GM18951 (cell line): ENCODE data around the gene RPL34.
"Not testable (repeated sequence)": the region's sequence is repeated elsewhere in the genome, so short reads cannot be mapped to it uniquely, and the experiment has no call there.

Source experiments
- POLR2A ChIP-seq: IDR thresholded peaks from 4 replicates; pipeline ENCODE4 v1.6.1; 2011; ENCODE audit warnings: mild to moderate bottlenecking; ENCODE audit not compliant: insufficient read length, insufficient read depth; ENCODE audit errors: extremely low read depth
- in situ Hi-C: fragments of 300-500 bp; cut with MboI; formaldehyde crosslinking; loops from one replicate; pipeline ENCODE4 v1.12.0; 2022; ENCODE audit warnings: low sequenced_read_pairs, mixed read lengths, inconsistent platforms; ENCODE audit not compliant: unreplicated experiment

Gene RPL34

DNA sequence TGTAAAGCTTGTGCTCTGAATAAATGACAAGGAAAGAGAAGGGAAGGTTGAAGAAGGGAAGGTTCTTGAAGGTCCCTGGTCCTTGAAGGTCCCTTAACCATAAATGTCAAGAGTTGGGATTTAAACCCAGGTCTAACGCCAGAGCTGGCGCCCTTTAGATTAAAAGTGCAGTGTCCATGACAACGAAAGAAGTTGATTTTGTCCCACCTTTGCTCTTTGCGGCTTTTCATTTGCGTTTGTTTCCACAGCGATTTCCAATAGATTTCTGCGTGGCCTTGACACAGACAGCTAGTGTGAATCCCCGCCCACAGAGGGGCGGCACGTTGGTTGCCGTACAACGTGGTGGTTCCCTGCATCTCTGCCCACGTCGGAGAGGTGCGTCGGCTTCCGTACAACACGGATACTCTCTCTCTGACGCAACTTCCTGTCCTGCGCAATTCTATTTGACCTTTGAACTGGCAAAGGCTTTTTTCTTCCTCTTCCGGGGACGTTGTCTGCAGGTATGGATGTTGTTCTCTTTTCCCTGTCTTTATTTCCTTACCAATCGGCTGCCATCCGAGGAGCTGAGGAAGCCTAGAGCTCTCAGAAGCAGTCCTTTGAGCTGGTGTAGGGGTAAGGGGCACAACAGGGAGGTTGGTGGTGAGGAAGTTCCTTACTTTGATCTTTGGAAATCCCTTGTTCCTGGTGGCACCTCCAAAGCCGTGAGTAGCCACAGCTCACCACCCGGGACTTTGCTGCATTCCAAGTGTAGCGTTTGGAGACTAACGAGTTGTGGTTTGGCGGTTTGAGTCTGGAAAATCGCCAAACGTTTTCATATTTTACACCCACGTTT lies at the start of gene RPL34:
Gene RPL34 (plus strand): TSS at position 476 of the 832 bp plus-strand sequence. CDS start 1,384 bp downstream, outside the sequence.
- in situ Hi-C loops, result no loop called here
- TF ChIP-seq POLR2A, result peak; percentile 88

DNA sequence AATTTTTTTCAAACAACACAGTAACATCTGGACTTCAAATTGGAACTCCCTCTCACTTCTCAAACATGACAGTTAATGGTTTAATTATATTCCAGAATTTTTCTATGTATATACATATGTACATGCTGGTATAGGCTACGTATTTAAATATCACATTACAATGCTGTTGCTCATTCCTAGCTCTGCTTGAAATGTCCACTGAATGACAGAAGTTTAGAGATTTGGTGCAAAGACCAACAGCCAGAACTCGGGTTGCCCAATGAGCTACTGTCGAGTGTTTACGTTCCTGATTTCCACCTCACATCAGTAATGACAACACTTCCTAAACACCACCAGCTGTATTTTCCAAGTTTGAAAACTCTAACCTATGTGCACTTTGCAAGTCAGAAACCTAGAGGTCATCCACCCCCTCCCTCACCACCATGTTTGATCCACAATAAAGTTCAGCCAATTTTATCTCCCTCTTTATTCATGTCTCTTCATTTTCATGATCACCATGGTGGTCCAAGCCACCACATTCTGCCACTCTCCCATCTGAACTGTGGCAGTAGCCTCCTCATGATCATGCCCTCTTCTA lies 49.3 kb upstream of the RPL34 start:
- in situ Hi-C loops, result loop anchor here (5.0 kb wide), 1 partner anchor 554 kb away; no protein-coding TSS in a partner anchor
- TF ChIP-seq POLR2A, result no peak

DNA sequence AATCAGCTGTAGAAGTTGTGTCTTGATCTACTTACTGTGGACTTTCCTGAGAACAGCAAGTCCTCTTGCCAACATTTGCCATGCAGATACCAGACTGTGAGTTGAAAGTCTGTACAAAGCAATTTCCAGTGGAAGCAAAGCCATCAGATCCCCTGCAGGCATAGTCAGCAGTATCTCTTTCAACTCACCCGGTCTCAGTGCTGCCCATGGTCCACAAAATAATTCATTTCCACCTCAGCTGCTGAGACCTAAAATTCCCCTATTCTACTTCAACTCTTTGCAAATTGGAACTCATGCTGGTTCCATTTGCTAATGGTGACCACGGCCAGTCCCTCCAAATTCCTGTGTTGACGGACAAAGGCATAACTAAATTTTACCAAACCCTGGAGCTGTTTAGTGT lies 46.0 kb upstream of the RPL34 start:
- TF ChIP-seq POLR2A, result no peak
- in situ Hi-C loops, result loop anchor here (5.0 kb wide), 1 partner anchor 557 kb away; no protein-coding TSS in a partner anchor

DNA sequence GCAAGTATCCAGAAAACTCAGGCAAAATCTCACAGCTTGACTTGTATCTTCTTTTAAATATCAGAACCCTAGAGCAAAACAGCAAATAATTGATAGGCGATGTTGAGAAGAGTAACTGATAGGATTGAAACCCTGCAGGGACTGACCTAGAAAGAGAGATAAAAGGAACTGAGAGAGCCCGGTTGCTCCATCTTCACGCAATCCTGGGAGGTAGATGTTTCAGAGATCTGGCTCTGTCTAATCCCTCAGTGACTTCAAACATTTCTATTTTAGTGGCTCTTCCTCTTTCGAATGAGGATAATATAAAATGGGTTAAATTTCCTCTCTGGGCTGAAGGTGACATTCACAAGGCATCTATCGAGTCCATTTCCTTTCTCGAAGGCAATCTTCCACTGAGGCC lies 39.3 kb upstream of the RPL34 start:
- in situ Hi-C loops, result no loop called here
- TF ChIP-seq POLR2A, result no peak

DNA sequence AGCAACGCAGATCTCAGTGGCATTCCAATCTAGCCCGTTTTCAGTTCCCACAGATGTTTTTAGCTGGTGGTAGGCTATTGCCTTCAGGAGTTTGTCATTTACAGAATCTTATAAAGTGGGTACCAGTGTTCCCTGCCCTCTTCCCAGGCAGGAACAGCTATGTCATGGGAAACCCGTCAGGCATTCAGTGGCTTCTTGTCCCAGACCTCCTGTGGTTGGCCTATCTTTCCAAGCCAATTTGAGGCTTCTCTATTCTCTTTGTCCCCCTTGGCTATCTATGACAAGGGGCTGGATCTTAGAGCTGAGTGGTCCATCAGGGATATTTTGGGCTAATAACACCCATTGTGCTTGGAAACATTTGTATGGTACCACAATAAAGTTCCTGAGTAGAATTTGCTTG lies 33.6 kb upstream of the RPL34 start:
- in situ Hi-C loops, result no loop called here
- TF ChIP-seq POLR2A, result no peak

DNA sequence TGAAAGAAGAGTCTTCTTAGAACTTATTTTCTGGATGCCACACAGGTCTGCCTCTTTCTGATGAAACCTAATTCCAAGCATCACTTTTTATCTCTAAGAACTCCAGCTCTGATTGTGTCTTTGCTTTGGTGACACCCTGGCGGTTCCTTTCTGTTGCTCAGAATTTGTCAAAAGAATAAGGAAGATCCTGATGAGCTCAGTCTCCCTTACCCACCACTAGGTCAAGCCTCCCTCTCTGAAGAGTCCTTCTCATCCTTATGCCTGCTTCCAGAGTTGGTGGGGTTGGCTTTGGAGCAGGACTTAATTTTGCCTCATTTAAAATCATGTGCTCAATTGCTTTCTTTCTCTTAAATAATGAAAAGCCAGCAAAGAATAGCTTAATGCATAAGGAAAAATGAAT lies 31.5 kb upstream of the RPL34 start:
- in situ Hi-C loops, result no loop called here
- no peak for TF ChIP-seq POLR2A

DNA sequence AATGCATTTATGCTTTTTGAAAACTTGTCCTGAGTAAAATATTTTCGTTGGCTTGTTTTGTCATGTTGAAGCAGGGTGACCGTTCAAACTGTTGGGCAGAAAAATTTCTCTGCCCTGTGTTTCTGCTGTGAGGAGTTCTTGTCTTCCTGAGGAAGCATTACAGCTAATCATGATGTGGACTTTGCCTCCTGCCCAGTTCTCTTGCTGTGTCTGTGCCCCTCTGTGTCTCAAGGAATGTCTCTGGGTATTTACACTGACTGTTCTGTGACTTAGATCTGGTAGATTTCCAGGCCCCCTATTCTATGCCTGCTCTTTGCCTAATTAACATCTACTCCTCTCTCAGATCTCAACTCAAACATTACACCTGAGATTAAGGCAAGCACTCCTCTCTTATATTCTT lies 30.4 kb upstream of the RPL34 start:
- in situ Hi-C loops, result no loop called here
- no peak for TF ChIP-seq POLR2A

DNA sequence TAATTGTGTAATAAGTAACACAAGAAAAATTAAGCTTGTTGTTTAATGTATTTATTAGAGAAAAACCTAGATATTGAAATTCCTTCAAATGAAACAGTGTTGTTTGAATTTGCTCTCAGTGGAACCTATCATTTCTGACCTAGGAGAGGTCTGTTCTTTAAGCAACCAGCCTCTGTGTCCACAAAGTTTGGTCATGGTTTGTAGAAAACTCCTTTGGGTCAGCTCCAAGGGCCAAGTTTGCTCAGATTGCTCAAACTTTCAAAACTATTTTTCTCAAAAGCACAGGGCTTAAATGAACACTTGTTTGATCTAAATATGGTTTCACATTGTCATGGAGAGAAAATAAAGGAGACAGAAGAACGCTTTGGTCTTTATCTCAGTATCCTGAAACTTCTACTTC lies 29.6 kb upstream of the RPL34 start:
- no peak for TF ChIP-seq POLR2A
- in situ Hi-C loops, result no loop called here

DNA sequence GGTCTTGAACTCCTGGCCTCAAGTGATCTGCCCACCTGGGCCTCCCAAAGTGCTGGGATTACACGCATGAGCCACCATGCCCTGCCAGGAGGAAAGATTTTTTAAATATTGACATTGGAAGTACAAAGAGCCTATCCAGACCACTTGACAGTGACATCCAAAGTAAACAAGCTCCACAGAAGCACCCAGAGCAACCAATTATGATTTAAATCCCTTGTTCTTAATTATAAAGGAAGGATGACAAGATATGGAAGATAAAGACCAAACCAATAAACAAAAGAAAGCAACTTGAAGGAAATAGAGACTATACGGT lies 27.7 kb upstream of the RPL34 start:
- in situ Hi-C loops, result no loop called here
- TF ChIP-seq POLR2A, result no peak

DNA sequence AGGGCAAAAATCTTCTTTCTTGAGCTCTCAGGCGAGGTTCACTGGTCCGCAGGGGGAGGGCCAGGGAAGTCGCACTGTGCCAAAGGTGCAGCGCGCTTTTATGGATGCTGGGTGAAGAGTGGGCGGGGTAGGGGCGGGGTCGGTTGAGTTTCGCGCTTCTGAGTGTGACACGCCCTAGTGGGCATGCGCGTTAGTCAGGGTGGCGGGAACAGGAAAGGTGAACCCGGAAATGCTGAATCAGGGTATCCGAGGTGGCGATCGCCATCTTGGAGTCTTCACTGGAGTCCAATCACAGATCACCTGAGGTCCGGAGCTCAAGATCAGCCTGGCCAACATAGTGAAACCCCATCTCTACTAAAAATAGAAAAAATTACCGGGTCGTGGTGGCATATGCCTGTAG lies 26.1 kb upstream of the RPL34 start:
- in situ Hi-C loops, result not testable (repeated sequence)

DNA sequence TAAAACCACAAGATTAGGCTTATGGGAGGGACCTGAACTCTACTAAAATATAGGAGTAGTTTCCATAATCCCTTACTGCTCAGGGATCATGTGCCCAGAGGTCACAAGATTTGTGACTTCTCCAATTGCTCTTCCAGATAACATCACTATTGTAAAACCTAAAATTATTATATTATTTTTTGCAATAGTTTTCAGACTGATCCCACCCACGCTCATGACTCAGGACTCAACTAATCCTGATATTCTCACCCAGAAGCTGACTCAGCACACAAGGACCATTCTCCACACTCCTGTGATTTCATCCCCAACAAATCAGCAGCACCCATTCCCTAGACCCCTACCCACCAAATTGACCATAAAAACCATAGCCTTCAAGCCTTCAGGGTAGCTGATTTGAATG lies 24.0 kb upstream of the RPL34 start:
- in situ Hi-C loops, result no loop called here
- no peak for TF ChIP-seq POLR2A

DNA sequence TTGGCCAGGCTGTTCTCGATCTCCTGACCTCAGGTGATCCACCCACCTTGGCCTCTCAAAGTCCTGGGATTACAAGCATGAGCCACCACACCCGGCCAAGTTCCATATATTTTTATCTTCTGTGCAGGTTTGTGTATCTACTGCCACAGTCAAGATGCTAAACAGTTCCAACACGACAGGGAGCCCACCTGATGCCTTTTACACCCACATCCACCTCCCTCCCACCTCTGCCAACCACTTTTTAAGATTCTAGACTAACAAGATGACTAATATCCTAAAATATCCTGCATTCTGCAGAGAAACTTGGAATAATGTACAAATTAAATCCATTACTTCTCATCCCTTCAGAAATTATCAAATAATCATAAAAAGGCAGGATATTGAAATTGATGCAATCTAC lies 19.3 kb upstream of the RPL34 start:
- no peak for TF ChIP-seq POLR2A
- in situ Hi-C loops, result no loop called here

DNA sequence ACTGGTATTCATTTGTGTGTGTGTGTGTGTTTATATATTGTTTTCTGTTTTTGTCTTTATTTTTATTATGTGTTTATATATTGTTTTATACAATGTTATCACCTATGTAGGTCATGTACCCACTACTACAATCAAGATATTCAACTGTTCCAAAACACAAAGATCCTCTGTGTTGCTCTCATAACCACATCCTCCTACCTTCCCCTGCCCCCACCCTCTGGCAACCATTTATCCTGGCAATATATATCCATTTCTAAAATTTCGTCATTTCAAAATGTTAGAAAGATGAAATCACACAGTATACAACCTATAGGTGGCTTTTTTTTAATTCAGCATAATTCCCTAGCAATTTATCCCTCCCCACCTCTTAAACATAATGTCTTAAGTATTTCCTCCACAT lies 18.8 kb upstream of the RPL34 start:
- TF ChIP-seq POLR2A, result no peak
- in situ Hi-C loops, result no loop called here

DNA sequence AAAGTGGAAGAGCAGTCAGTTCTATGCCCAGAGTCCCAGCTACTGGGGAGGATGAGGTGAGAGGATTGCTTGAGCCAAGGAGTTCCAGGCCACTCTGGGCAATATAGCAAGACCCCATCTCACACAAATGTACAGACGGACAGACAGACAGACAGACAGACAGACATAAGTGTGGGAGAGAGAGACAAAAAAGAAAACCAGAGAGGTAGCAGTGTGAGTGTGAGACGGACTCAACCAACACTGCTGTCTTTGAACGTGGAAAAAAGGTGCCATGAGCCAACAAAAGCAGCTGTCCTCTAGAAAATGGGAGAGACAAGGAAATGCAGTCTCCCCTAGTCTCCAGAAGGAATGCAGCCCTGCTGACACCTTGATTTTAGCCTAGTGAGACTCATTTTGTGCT lies 18.2 kb upstream of the RPL34 start:
- TF ChIP-seq POLR2A, result no peak
- in situ Hi-C loops, result no loop called here
